Lower leg skin (tissue), 3 donors: ENCODE results near the gene EMC8.
A peak's percentile ranks its signal among the peaks of the same experiment; 100 is the strongest.

Source experiments
- CTCF ChIP-seq, 3 donors: fragments of 450-650 bp; IDR thresholded peaks; one replicate each; pipeline ENCODE4 v1.5.1; 2016; ENCODE audit warnings: antibody characterized with exemption in 3 of 3, mild to moderate bottlenecking in 3 of 3, moderate library complexity in 2 of 3
- POLR2A ChIP-seq, 2 donors: fragments of 450-650 bp; IDR thresholded peaks; one replicate each; pipeline ENCODE4 v1.6.1; 2016 to 2017; ENCODE audit warnings: antibody characterized with exemption in 2 of 2, mild to moderate bottlenecking in 1 of 2, moderate library complexity in 1 of 2

GRCh38 chr16:85821390-85822135 is 22.2 kb upstream of the EMC8 start:
- TF ChIP-seq CTCF (IDR thresholded peaks at IDR 0.05) (peak in 1 of 3 donors; percentile 77), POLR2A (IDR thresholded peaks at IDR 0.05) (no peak)
